ENCODE data around the gene TMEM126A. TPM values are rescaled to one million over a fixed set of nuclear protein-coding genes. Genes with fewer than 3 reads are reported as not detected.

The TMEM126A gene
- polyA plus RNA-seq, 4 donors, result 40.0 to 59.4 (median 51.5) TPM

DNA sequence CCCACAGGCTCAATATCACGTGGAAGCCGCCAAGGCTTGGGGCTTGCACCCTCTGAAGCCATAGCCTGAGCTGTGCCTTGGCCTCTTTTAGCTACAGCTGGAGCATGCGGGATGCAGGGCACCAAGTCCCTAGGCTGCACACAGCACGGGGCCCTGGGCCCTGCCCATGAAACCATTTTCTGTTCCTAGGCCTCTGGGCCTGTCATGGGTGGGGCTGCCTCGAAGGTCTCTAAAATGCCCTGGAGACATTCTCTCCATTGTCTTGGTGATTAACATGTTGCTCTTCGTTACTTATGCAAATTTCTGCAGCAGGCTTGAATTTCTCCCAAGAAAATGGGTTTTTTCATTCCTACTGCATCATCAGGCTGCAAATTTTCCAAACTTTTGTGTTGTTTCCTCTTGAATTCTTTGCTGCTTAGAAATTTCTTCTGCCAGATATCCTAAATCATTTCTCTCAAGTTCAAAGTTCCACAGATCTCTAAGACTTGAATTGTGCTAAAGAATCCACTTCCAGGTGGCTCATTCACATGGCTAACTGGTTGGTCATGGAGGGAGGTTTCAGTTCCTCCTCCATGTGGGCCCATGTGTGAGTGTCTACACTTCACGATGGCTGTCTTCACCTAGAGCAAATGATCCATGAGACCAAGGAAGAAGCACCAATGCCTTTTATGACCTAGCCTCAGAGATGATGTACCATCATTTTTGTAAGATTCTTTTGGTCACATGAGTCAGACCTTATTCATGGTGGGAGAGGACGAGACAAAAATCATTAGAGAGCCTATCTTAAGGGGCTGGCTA is 24.5 kb downstream of the TMEM126A start:
- Histone ChIP-seq H3K4me1 (ENCODE audit: control insufficient read depth in 3 of 3, insufficient read depth in 2 of 3, low read depth in 1 of 3, low read length in 2 of 3) (peaks cover 0 to 4% (median 0%) of the 10 kb centered on the region in 3 donors), H3K36me3 (ENCODE audit: control insufficient read depth in 3 of 3, insufficient read depth in 2 of 3, low read depth in 1 of 3, low read length in 3 of 3) (no peaks in the 10 kb centered on the region), H3K9me3 (ENCODE audit: control insufficient read depth in 2 of 2, insufficient read depth in 1 of 2, low read depth in 1 of 2, low read length in 1 of 2) (peaks cover 0 to 8% of the 10 kb centered on the region in 2 donors), H3K4me3 (ENCODE audit: low read depth in 1 of 3, low read length in 3 of 3) (no peak overlapping the region), H3K27me3 (ENCODE audit: control insufficient read depth in 3 of 3, insufficient read depth in 3 of 3, low read length in 3 of 3) (no peaks in the 10 kb centered on the region), H3K27ac (ENCODE audit: low read depth in 1 of 3, low read length in 2 of 3) (no peak overlapping the region)
- DNase-seq (no peak), FAIRE-seq (no peak)
- 89 to 96% (median 93%) methylated on average over 8 of the region's 8 CpGs for WGBS, 3 donors

DNA sequence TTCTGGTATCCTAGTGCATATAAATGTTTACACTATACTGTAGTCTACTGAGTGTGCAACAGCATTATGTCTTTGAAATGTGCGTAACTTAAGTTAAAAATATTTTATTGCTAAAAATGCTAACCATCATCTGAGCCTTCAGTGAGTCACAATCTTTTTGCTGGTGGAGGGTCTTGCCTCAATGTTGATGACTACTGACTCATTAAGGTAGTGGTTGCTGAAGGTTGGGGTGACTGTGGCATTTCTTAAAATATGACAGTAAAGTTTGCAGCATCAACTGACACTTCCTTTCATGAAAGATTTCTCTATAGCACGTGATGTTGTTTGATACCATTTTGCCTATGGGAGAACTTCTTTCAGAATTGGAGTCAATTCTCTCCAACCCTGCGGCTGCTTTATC is 25.6 kb downstream of the TMEM126A start:
- no peak for DNase-seq
- H3K9me3 ChIP-seq (ENCODE audit: control insufficient read depth in 2 of 2, insufficient read depth in 1 of 2, low read depth in 1 of 2, low read length in 1 of 2), result peaks cover 0 to 8% of the 10 kb centered on the region in 2 donors
- peaks cover 0 to 4% (median 0%) of the 10 kb centered on the region in 3 donors for H3K4me1 ChIP-seq (ENCODE audit: control insufficient read depth in 3 of 3, insufficient read depth in 2 of 3, low read depth in 1 of 3, low read length in 2 of 3)
- no peak overlapping the region for H3K27ac ChIP-seq (ENCODE audit: low read depth in 1 of 3, low read length in 2 of 3)
- no peaks in the 10 kb centered on the region for H3K36me3 ChIP-seq (ENCODE audit: control insufficient read depth in 3 of 3, insufficient read depth in 2 of 3, low read depth in 1 of 3, low read length in 3 of 3)
- no peaks in the 10 kb centered on the region for H3K27me3 ChIP-seq (ENCODE audit: control insufficient read depth in 3 of 3, insufficient read depth in 3 of 3, low read length in 3 of 3)
- no peak overlapping the region for H3K4me3 ChIP-seq (ENCODE audit: low read depth in 1 of 3, low read length in 3 of 3)
- FAIRE-seq, result no peak
- WGBS, 3 donors, result 84 to 95% (median 90%) methylated on average over 3 of the region's 3 CpGs

GRCh38 chr11:85679576-85679975 is 31.8 kb downstream of the TMEM126A start:
- H3K27ac ChIP-seq (ENCODE audit: low read depth in 1 of 3, low read length in 2 of 3), result no peak overlapping the region
- WGBS, 3 donors, result 79 to 93% (median 79%) methylated on average over 4 of the region's 4 CpGs
- DNase-seq (no peak), FAIRE-seq (no peak)
- no peaks in the 10 kb centered on the region for H3K9me3 ChIP-seq (ENCODE audit: control insufficient read depth in 2 of 2, insufficient read depth in 1 of 2, low read depth in 1 of 2, low read length in 1 of 2)
- peaks cover 0 to 4% (median 0%) of the 10 kb centered on the region in 3 donors for H3K4me1 ChIP-seq (ENCODE audit: control insufficient read depth in 3 of 3, insufficient read depth in 2 of 3, low read depth in 1 of 3, low read length in 2 of 3)
- no peaks in the 10 kb centered on the region for H3K36me3 ChIP-seq (ENCODE audit: control insufficient read depth in 3 of 3, insufficient read depth in 2 of 3, low read depth in 1 of 3, low read length in 3 of 3)
- H3K27me3 ChIP-seq (ENCODE audit: control insufficient read depth in 3 of 3, insufficient read depth in 3 of 3, low read length in 3 of 3), result no peaks in the 10 kb centered on the region
- H3K4me3 ChIP-seq (ENCODE audit: low read depth in 1 of 3, low read length in 3 of 3), result no peak overlapping the region

GRCh38 chr11:85680897-85681296 is 33.1 kb downstream of the TMEM126A start:
- no peaks in the 10 kb centered on the region for H3K27me3 ChIP-seq (ENCODE audit: control insufficient read depth in 3 of 3, insufficient read depth in 3 of 3, low read length in 3 of 3)
- H3K36me3 ChIP-seq (ENCODE audit: control insufficient read depth in 3 of 3, insufficient read depth in 2 of 3, low read depth in 1 of 3, low read length in 3 of 3), result no peaks in the 10 kb centered on the region
- no peaks in the 10 kb centered on the region for H3K9me3 ChIP-seq (ENCODE audit: control insufficient read depth in 2 of 2, insufficient read depth in 1 of 2, low read depth in 1 of 2, low read length in 1 of 2)
- no peak for DNase-seq
- peaks cover 0 to 4% (median 0%) of the 10 kb centered on the region in 3 donors for H3K4me1 ChIP-seq (ENCODE audit: control insufficient read depth in 3 of 3, insufficient read depth in 2 of 3, low read depth in 1 of 3, low read length in 2 of 3)
- FAIRE-seq, result no peak
- H3K4me3 ChIP-seq (ENCODE audit: low read depth in 1 of 3, low read length in 3 of 3), result no peak overlapping the region
- no peak overlapping the region for H3K27ac ChIP-seq (ENCODE audit: low read depth in 1 of 3, low read length in 2 of 3)
- 68 to 86% (median 75%) methylated on average over 1 of the region's 1 CpG for WGBS, 3 donors

DNA sequence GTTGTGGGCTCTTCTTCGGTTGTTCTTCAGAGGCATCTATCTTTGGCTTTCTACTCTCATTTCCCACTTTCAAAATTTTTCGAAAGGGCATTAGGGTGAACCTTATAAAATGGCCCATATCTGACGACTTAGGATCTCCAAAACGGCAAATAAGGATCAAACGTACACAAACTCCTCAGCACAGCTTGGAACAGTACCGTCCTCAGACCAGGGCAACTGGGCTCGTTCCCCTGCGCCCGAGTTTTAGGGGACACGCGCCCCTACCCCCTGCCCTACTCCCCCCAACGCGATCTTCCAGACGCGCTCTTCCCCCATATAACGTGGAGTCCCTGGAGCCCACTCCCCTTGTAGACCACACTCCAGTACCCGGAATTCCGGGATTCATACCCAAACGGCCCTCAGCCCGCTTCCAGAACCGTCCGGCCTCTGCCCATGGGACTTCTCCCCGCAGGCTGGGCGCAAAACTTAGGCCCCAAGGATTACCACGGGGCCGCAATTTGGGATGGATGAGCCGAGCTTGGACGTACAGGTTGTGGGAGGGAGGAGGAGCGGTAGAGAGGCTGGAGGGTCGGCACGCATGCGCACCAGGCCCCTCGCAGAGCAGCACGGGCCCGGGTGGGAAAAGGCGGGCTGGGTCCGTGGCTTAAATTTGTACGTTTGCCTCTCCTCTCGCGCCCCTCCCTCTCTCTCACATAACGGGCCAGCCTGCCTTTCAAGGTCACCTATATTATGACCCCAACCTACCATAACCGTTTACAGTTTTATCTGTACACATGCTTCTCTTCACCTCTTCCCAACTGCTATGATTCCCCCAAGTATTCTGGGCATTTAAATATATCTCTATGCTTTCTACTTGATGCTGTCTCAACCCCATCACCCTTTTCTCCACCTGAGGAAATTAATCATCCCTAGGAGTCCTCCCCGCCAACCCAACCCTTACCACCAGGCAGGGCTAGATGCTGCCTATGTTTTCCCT is 34.9 kb downstream of the TMEM126A start:
- peak overlapping the region; percentile 33 to 81 (median 50) for H3K4me3 ChIP-seq (ENCODE audit: low read depth in 1 of 3, low read length in 3 of 3)
- H3K36me3 ChIP-seq (ENCODE audit: control insufficient read depth in 3 of 3, insufficient read depth in 2 of 3, low read depth in 1 of 3, low read length in 3 of 3), result no peaks in the 10 kb centered on the region
- DNase-seq, result peak in 1 of 2 donors; percentile 69
- no peak for FAIRE-seq
- H3K27ac ChIP-seq (ENCODE audit: low read depth in 1 of 3, low read length in 2 of 3), result no peak overlapping the region
- WGBS, 3 donors, result 19 to 35% (median 24%) methylated on average over 43 of the region's 43 CpGs
- H3K4me1 ChIP-seq (ENCODE audit: control insufficient read depth in 3 of 3, insufficient read depth in 2 of 3, low read depth in 1 of 3, low read length in 2 of 3), result peaks cover 0 to 4% (median 0%) of the 10 kb centered on the region in 3 donors
- no peaks in the 10 kb centered on the region for H3K9me3 ChIP-seq (ENCODE audit: control insufficient read depth in 2 of 2, insufficient read depth in 1 of 2, low read depth in 1 of 2, low read length in 1 of 2)
- H3K27me3 ChIP-seq (ENCODE audit: control insufficient read depth in 3 of 3, insufficient read depth in 3 of 3, low read length in 3 of 3), result no peaks in the 10 kb centered on the region

- H3K9me3 ChIP-seq (ENCODE audit: control insufficient read depth in 2 of 2, insufficient read depth in 1 of 2, low read depth in 1 of 2, low read length in 1 of 2), result no peaks in the 10 kb centered on the region
- peak overlapping the region in 2 of 3 donors; percentile 36 to 64 for H3K27ac ChIP-seq (ENCODE audit: low read depth in 1 of 3, low read length in 2 of 3)
- H3K4me1 ChIP-seq (ENCODE audit: control insufficient read depth in 3 of 3, insufficient read depth in 2 of 3, low read depth in 1 of 3, low read length in 2 of 3), result peaks cover 0 to 4% (median 0%) of the 10 kb centered on the region in 3 donors
- H3K36me3 ChIP-seq (ENCODE audit: control insufficient read depth in 3 of 3, insufficient read depth in 2 of 3, low read depth in 1 of 3, low read length in 3 of 3), result no peaks in the 10 kb centered on the region
- FAIRE-seq (no peak), DNase-seq (peak; percentile 11 to 47)
- H3K27me3 ChIP-seq (ENCODE audit: control insufficient read depth in 3 of 3, insufficient read depth in 3 of 3, low read length in 3 of 3), result no peaks in the 10 kb centered on the region
- WGBS, 3 donors, result 63 to 65% (median 63%) methylated on average over 15 of the region's 15 CpGs
- peak overlapping the region in 1 of 3 donors; percentile 27 for H3K4me3 ChIP-seq (ENCODE audit: low read depth in 1 of 3, low read length in 3 of 3)
These were observed 37.5 kb downstream of the TMEM126A start for GRCh38 chr11:85685125-85685819.

DNA sequence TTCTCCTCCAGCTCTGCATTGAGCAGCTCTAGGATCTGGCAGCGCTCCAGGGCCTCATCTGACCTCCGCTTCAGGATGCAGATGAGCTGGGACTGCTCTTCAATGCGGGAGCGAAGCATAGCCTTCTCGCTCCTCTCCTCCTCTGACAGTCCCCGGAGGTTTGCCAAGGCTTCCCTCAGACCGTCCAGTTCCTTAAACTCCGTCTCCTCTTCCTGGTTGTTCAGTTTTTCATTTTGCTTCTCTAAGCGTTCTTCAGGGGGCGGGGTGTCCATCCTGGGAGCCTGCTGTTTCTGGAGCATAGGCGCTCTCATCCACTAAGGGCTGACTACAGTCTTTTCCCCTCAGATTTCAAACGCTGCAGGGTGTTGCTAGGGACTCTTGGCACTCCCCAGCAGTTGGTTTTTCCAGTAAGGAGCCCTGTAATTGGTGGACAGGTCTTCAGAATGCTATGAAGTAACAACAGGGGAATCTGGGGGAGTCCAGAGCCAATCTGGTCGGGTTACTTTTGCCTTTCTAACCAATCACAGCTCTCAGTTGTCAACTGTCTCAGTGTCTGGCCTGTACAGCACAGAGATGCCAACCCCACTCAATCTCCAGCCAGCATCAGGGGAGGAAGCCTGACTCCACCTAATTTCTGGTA is 38.2 kb downstream of the TMEM126A start, which contains the start of gene CCDC89:
Gene CCDC89 (minus strand): TSS at position 376 of the 640 bp plus-strand sequence. CDS start 65 bp downstream, at position 311.
- Histone ChIP-seq H3K4me1 (ENCODE audit: control insufficient read depth in 3 of 3, insufficient read depth in 2 of 3, low read depth in 1 of 3, low read length in 2 of 3) (peaks cover 0 to 4% (median 0%) of the 10 kb centered on the region in 3 donors), H3K4me3 (ENCODE audit: low read depth in 1 of 3, low read length in 3 of 3) (peak within 1 kb of the TSS in 1 of 3 donors; percentile 27), H3K36me3 (ENCODE audit: control insufficient read depth in 3 of 3, insufficient read depth in 2 of 3, low read depth in 1 of 3, low read length in 3 of 3) (no peaks in the 10 kb centered on the region), H3K27ac (ENCODE audit: low read depth in 1 of 3, low read length in 2 of 3) (peak within 1 kb of the TSS in 2 of 3 donors; percentile 36 to 64), H3K9me3 (ENCODE audit: control insufficient read depth in 2 of 2, insufficient read depth in 1 of 2, low read depth in 1 of 2, low read length in 1 of 2) (no peaks in the 10 kb centered on the region), H3K27me3 (ENCODE audit: control insufficient read depth in 3 of 3, insufficient read depth in 3 of 3, low read length in 3 of 3) (no peaks in the 10 kb centered on the region)
- FAIRE-seq, result no peak
- peak; percentile 16 to 52 for DNase-seq
- WGBS, 3 donors, result 51 to 82% (median 75%) methylated on average over 13 of the region's 13 CpGs

Measured in small intestine (tissue), 7 donors.